Smooth muscle cell of the brain vasculature (primary cell): ENCODE data around the gene RAB22A.

Experiments
- DNase-seq: peaks from one replicate; pipeline ENCODE4 v3.0.0-alpha.2; 2012; ENCODE audit warnings: low read depth, low spot score

The RAB22A gene

DNA sequence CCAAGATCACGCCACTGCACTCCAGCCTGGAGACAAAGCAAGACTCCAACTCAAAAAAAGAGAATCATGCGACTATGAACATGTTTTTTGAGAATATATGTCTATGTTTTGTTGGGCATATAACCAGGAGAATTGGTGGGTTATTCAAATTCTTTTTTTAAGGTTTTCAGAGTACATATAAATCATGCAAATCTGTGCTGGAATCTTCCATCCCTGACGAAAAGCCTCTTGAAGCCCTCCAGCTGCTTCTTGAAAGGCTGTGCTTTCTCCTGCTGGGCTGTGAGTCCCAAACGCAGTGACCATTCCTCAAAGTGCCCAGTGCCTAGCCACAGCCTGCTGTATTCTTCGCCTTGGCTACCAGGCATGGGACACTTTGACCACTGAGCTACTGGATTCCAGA, 9.2 kb upstream of the RAB22A start:
- DNase-seq: no peak

DNA sequence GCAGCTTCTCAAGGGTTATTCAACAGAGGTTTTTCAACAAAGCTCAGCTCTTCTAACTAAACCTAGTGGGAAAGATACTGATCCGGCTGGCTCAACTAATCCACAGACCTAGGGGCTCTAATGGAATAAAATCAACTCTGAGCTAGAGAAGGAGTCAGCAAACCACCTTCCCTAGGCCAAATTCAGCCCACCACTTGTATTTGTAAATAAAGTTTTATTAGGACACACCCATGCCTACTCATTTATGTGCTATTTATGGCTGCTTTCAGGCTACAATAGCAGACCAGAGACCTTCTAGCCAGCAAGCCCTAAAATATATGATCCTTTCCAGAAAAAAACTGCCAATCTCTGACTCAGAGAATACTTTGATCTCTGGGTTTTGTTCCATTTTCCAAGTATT, 6.0 kb upstream of the RAB22A start:
- no peak for DNase-seq

DNA sequence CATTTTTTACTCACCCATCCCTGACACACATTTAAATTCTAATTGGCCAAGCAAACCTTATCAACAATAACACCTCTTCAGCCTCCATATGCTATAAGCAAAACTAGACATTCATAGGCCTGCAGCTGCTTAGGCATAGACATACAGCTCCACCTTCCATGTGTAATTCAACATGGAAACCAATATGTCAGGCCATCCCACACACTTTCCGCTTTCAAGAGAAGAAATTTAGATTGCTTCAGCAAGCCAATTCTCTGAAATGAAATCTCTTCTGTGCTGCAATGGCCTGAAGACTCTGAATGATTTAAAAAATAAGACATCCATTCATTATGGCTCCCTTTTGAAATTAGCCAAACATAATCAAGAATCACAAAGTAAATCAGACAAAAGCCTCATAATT, 4.5 kb upstream of the RAB22A start:
- no peak for DNase-seq

DNA sequence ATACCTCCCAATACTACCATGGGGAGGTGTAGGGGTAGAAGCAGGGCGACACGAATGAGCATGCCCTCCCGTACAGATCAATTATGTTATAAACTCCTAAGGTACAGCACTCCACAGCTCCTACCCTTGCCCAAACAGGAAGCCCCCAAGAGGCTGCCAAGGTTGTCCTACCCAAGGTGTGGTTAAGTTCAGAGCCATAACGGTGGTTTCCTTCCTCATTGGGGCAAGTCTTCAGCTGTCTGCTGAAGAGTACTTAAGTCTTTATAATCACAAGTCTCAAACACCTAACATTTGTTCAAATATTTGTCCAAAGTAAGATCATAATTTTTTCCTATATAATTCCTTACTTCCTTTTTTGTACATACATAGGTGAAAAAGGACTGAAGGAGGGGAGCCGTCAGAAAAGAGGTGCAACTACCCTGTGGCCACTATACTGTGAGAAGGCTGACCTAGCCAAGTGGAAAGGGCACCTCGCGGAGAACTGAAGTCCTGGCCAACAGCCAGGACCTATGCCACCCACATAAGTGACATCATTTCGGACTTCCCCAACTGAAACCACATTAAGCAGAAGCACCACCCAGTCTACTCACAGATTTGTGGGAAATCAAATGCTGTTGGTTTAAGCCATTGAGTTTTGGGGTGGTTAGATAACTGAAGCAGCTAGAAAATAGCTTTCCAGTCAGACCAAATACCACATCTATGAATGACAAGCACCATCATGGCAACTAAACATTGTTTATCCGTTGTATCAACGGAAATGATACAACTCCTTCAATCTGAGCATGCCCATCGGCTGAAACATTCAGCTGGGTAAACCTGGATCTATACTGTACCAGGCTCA, 2.9 kb upstream of the RAB22A start:
- DNase-seq: no peak

DNA sequence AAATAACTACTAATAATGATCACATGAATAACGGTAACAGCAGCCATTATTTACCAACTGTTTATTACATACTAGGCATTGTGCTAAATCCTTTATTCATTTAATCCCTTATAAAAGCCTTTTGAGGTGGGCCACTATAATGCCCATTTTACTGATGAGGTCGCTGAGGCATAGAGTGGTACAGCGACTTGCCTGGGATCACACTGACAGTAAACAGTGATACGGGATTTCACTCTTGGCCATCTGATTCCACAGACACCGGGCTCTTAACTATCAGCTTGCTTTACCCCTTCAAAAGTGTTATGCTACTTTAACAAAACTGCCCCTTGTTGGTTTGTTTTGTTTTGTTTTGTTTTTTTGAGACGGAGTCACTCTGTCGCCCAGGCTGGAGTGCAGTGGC, 2.2 kb upstream of the RAB22A start:
- no peak for DNase-seq

DNA sequence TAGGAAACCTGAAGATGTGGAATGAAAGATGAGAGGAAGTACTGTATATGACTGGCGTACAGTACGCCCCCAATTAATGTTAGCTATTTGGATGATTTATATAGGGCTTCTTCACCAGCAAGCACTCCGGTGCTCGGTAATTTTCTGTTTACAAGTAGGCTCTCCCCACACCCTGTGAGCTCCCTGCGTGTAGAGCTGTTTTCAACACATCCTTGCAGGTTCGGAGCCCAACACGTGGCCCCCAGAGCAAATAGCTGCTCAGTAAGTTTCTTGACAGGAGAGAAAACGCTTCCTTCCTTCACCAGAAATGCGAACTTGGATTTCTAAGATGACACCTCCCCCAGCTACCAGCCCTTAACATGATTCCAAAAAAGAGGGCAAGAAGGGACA, 1.2 kb upstream of the RAB22A start:
- no peak for DNase-seq

DNA sequence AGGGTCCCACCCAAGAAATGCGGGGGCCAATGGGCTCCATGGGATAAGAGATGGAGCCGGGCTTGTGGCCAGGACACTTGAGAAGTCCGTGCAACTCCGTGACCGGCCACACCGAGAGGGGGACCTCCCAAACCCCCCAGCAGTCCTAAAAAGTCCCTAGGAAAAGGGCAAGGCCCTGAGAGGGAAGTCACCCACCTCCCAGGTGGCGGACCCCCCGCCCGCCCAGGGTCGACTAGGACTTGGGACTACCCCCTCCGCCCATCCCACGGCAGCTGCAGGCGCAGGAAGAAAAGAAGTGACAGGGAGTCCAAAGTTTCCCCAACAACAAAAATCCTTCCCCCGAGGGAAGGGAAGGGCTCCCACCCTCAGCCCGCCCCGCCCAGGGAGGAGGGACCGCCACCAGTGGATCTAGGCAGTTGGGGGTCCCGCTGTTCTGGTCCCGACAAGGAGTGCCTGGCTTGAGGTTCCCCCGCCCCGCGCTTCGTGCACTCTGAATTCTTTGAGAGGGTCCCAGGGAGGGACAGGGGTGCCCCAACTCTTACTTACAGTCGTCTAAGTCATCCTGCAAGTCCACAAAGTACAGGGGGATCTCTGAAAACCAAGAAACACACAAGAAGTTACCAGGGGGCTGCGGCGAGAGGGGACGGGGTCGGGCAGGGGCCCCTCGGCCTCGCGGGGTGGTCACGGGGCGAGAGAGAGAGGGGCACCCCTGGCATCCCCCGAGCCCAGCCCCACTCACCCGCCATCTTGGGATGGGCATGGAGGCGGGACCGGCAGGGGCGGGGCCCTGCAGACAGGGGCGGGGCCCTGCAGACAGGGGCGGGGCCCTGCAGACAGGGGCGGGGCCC, 611 bp upstream of the RAB22A start:
- no peak for DNase-seq

DNA sequence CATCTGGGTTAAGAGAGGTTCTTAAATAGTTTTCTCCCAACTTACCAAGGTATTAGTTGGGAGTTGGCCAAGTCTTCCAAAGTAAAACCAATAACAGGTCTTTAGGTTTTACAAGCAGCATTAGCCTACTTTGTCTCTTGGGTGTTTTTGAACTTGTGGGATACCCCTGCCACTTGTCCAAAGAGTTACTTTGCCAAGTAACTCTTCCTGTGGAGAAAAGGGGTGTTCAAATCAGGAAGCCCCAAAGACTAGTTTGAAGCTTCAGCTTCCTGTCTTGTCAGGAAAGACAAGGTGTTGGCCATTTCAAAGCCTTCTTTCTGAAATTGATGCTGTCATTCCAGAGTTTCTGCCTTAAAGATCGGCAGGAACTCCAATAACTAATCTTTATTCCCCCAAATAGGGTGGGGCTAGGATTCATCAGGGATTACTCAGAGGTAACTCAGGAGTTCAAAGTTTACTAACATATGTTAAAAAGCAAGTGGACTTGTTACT, 822 bp downstream of the RAB22A start:
- DNase-seq: no peak

DNA sequence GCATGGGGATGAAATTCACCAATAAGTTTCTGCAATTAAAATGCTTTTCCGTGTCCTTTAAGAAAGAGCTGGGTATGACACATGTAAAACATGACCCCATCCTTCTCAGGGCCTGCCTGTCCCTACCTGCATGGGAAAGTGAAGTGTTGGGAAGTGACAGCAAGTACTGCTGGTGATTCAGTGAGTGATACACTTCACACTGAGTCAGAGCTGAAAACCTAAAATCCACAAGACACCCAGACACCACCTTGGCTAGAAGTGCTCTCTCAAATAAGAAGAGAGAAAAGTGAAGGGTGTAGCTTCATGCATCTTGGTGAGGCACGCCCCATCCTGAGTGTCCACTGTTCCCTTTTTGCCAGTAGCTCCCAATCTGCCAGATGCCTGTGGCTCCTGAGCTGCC, 3.3 kb downstream of the RAB22A start:
- DNase-seq: no peak

DNA sequence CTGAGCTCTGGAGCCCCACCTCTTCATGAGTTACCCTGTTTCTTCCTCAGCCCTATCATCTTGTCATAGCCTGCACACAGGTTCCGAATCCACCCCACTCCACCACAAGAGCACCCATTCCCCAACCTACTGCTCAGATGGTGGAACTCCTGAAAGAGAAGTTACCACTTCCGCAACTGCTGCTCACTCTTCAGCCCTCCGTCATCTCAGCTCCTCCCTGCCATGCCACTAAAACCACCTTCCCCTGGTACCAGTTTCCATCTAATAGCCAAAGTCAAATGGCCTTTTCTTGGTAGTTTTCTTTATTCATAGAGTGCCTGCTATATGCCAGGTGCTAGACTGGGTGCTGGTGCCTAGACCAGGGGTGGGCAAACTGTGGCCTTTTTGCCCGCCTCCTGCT, 3.9 kb downstream of the RAB22A start:
- DNase-seq: no peak

DNA sequence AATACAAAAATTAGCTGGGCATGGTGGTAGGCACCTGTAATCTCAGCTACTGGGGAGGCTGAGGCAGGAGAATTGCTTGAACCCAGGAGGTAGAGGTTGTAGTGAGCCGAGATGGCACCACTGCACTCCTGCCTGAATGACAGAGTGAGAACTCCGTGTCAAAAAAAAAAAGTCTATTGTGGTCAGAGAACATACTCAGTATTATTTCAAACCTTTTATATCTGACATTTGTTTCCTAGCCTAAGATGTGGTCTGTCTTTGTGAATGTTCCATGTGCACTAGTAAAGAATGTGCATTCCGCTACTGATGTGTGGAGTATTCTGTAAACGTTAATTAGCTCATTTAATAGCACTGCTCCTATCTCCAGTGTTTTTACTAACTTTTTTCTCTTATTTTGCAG, 11.7 kb downstream of the RAB22A start:
- DNase-seq: no peak

DNA sequence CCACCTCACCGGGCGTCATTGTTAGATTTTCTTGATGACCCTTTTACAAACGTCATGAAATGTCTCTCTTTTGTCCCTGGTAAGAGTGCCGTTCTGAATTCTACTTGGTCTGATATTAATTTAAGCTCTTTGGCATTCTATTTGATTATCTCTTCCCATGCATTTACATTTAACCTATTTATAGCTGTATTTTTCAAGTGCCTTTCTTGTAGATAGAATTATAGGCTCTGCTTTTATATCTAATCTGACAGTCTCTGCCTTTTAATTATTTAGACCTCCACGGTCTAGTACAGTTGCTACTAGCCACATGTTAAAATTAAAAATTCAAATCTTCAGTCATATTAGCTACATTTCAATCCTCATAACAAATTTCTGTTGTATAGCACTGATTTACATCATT, 12.6 kb downstream of the RAB22A start:
- no peak for DNase-seq

DNA sequence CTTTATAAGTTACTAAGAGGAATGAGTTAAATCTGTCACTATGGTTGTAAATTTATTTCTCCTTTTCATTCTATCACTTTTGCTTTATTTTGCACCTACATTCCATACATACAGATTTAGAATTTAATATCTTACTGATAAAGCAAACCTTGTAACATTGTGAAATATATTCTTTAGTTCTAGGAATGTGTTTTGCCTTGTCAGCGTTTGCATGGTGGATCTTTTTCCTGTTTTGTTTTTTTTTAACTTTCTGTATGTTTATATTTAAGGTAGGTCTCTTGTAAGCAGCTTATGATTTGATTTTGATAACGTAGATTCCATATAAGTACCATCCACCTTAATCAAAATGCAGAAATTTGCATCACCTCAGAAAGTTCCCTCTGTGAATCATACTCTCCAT, 16.4 kb downstream of the RAB22A start:
- DNase-seq: no peak

DNA sequence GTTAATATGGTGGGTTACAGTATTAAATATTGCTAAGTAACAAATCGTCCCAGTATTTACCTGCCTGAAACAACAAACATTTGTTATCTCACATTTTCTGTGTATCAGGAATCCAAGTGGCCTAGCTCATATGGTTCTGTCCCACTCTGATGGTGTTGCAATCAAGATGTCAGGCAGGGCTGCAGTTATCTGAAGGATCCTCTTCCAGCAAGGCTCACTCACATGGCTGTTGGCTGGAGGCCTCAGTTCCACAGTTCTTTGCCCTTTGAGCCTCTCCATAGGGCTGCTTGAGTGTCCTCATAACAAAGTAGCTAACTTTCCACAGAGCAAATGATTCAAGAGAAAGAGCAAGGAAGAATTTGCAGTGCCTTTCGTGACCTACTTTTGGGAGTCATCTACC, 17.7 kb downstream of the RAB22A start:
- no peak for DNase-seq

DNA sequence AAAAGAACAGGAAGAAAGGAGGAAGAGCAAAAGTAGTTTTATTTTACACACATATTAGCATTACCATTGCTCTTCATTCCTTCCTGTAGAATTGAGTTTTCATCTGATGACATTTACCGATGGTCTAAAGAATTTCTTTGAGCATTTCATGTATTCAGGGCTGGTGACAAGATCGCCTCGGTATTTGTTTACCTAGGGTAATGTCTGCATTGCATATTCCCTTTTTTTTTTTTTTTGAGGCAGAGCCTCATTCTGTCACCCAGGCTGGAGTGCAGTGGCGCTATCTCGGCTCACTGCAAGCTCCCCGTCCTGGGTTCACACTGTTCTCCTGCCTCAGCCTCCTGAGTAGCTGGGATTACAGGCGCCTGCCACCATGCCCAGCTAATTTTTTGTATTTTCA, 19.3 kb downstream of the RAB22A start:
- DNase-seq: no peak

DNA sequence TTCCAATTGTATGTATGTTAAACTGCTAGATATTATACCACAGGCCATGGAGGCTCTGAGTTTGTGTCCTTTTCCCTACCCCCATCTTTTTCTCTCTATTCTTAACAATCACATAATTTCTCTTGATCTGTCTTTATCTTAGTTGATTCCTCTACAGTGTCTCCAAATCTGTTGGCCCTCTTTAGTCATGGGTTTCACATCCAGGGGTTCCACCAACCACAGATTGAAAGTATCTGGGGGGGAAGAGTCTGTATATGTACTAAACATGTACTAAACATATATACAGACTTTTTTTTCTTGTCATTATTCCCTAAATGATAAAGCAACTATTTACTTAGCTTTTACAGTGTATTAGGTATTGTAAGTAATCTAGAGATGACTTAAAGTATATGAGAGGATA, 20.2 kb downstream of the RAB22A start:
- DNase-seq: no peak

DNA sequence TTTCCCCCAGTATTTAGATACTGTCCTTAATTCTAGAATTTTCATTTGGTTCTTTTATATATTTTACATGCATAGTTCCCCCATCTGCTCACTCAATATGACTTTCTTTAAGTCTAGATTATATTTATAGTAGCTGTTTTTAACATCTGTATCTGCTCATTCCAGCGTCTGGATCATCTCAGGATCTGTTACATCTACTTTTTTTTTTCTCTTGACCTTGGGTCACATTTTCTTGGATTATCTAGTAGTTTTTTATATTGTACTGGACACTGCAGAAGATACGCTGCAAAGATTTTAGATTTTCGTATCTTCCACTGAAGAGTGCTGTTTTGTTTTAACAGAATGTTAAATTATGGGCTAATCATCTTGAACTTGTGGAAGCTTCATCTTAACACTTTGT, 20.7 kb downstream of the RAB22A start:
- no peak for DNase-seq

DNA sequence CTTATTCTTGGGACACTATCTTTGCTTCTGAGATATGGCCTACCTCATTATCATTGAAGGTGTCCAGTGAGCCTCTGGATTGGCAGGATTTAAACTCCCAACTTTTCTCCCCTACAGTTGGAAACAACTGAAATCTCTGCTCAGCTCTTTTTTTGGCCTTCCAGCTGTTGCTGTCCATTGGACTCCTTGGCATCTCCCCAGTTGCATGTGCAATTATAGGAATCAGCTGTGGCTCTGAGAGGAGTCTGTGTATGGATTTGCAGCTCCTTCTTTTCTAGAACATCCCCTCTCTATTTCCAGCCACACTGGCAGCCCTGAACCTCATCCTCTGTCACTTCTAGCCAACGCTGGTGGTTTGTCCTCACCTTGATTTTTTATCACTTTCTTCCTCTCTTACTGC, 21.2 kb downstream of the RAB22A start:
- no peak for DNase-seq

DNA sequence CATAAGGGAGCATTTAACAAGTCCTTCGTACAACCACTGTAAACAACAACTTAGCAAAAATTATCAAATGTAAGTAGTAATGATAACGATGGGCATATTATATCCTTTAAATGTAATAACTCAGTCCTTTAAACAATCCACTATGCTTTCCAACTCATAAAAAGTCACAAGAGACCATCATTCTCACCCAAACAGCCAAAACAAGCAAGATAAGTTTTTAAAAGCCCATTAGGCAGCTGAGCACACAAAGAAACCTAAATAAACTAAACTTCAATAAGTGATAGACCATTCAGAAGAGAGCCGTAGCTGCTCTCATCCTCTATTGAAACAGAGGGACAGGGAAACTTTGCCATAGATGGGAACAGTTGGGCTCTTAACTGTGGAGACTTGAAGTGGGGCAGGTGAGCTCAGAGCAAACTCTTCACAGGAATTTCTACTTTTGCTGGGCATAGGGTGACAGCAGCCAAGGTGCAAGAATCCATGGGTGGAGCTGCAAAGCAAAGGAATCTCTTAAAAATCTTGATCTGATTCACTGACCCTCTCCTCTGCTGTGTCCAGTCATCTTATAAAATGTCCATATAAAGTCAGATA, 22.5 kb downstream of the RAB22A start:
- DNase-seq: no peak

DNA sequence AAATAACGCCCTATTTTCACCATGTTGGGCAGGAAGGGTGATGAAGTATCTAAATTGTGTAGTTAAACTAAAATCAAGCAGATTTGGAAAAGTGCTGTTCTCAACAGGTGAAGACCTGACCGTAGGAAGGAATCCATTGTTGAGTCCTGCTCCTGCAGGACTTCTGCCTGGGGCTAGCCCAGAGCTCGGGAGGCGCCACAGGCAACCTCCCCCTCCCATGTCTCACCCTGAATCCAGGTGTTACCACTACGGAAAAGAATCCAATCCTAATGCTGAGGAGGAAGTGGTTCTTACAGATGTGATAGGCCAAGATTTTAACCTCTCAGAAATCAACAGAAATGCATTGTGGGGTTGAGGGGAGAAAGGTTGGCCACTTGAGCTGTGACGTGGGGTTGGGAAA, 30.2 kb downstream of the RAB22A start:
- DNase-seq: no peak

DNA sequence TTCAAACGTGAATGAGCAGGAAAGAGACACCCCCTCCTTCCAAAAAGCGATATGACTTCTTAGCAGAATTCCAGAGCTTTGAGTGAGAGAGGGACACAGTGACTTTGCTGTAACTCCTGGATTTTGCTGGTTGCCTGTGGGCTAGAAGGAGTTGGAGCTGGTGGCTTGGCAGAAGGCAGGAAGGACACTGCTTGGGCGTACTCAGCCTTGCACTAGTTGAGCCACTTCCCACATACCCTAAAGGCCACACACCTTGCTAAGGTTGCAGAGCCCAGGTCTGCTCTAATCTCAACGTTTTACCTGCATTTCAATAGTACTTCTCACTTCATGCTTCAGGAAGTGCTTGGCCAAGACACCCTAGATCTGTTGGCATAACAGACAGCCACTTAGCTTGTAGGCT, 30.6 kb downstream of the RAB22A start:
- DNase-seq: no peak

DNA sequence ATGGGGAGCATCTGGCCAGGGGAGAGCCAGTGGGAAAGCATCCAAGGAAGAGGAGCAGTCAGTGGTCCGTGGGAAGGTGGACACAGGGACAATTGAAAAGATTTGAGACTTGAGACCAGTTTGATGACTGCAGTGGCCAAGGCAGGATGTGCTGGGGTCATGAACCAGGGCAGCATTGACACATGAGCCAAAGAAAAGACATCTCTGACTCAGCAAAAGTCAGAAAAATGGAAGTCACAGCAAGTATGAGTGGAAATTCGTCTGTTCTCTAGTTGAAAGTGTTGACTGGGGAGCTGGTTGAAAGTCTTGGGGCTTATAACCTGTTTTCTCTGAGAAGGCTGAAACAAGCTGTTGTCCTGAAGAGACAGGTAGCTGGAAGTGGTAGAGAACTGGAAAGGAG, 31.3 kb downstream of the RAB22A start:
- no peak for DNase-seq
